Measurements from ENCODE around the gene TXNRD1.

Gene TXNRD1

GRCh38 chr12:104201238-104202001, 14.2 kb upstream of the TXNRD1 start:
- TF ChIP-seq CTCF (IDR thresholded peaks at IDR 0.05) = peak; percentile 87

GRCh38 chr12:104204690-104205480, 10.7 kb upstream of the TXNRD1 start:
- no peak for TF ChIP-seq CTCF (IDR thresholded peaks at IDR 0.05)

- no peak for TF ChIP-seq CTCF (IDR thresholded peaks at IDR 0.05)
Measured at GRCh38 chr12:104207416-104208205, 8.0 kb upstream of the TXNRD1 start.

DNA sequence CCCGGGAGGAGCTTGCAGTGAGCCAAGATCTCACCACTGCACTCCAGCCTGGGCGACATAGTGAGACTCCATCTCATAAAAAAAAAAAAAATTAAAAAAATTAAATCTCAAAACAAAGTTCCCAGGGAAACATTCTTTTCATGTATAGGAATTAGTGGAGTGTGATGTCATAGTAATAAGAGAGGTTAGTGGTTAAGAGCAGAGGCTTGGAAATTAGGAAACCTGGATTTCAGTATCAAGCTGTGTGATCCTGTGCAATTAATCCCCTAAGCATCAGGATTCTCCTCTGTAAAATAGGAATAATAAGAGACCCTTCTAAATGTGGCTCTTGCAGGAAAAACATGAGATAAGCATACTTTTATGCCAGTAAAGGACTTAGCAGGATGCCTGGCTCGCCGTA, 3.1 kb upstream of the TXNRD1 start:
- TF ChIP-seq CTCF (IDR thresholded peaks at IDR 0.05) = no peak

DNA sequence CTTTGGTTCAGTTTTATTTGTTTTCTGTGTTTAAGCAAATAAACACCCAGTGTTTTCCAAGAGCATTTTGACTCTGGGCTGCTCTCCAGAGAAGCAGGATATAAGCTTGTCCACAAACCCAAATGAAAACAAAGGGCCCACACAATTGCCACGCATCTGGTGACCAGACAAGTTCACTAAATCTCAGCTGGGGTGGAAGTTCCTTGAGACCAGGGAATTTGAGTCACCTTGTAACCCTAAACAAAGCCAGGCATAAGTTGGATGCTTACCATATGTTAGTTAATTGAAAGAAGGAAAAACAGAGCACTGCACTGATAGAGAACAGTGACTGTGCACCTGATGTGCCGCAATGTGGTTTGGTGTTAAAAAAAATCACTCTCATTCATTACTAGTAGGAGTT, 1.6 kb upstream of the TXNRD1 start:
- TF ChIP-seq CTCF (IDR thresholded peaks at IDR 0.05) = no peak

- TF ChIP-seq CTCF (IDR thresholded peaks at IDR 0.05) = no peak
Measured at GRCh38 chr12:104216521-104216924, 944 bp downstream of the TXNRD1 start.

- TF ChIP-seq CTCF (IDR thresholded peaks at IDR 0.05) = no peak
Measured at GRCh38 chr12:104218935-104219334, 3.4 kb downstream of the TXNRD1 start.
